HG02623 (cell line): ENCODE data around the gene HEPACAM2.

Source experiments
- ATAC-seq: cut with Tn5 transposase; IDR thresholded peaks from one replicate; pipeline ENCODE4 v1.9.1; 2021; ENCODE audit warnings: moderate library complexity; ENCODE audit not compliant: unreplicated experiment

The HEPACAM2 gene

DNA sequence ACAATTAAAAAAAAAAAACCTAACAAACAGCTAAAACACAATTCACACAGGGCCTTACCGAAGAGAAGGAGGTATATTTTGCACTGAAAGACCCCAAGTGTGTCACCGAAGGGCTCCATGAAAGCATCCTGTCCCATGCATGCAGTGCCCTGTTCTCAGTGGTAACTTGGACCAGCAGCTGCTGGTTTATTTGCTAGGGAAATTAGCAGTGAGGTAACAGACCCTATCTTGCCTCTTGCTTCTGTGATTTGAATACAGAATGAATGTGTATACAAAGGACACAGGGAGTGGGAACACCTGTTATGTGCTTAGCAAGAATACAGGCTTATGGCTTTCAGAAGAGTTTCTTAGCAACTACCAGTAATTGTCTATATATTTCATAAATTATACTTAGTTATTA lies at the start of gene HEPACAM2:
HEPACAM2 (minus strand) TSS at position 160 of the 400 bp plus-strand sequence.
- no peak for ATAC-seq

DNA sequence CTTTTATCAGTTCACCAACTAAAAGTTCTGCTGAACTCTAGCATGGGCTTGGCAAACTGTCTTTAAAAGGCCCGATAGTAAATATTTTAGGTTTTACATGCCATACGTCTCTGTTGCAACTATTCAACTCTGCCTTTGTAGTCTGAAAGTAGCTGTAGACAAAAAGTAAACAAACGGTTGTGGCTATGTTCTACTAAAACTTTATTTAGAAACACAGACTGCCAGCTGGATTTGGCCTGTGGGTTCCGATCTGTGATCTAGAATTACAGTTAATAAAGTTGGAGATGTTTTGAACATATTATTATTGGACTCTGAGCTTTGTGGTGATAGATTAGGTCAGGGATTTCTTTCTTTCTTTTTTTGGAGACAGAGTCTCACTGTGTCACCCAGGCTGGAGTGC lies 39.0 kb upstream of the HEPACAM2 start:
- ATAC-seq: no peak

DNA sequence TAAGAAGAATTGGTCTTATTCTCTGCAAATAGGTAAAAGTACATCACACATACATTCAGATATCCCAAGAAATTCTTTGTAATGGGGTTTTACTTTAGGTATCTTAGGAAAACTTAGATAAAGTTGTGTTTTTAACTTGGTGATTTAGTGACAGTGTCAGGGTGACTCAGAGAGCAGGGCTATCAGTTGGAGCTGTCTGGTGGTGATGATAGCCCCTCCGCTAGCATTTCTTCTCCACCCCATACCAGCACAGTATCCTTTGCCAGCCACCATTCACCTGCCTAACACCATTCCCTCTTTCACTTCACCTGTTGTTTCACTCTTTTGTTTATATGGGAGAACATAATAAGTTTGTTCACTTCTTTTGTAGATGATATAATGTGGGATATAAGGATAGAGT lies 36.3 kb upstream of the HEPACAM2 start:
- ATAC-seq: no peak

DNA sequence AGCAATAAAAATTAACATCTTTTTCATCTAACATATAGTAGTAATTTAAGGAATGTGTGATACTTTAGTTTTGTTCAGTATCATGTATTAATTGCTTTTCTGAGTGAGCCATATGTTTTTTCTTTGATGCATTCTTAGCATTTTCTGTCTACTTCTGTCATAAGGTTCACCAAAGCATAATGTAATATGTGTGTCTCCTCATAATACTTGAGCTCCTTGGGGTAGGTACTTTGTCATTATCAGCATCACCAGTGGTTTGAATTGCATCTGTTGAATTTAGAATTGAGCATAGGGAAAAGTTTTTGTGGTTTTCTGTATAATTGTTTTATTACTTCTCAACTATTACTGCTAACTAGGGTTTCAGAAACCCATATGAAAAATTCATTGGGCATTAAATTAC lies 32.4 kb upstream of the HEPACAM2 start:
- ATAC-seq: no peak

DNA sequence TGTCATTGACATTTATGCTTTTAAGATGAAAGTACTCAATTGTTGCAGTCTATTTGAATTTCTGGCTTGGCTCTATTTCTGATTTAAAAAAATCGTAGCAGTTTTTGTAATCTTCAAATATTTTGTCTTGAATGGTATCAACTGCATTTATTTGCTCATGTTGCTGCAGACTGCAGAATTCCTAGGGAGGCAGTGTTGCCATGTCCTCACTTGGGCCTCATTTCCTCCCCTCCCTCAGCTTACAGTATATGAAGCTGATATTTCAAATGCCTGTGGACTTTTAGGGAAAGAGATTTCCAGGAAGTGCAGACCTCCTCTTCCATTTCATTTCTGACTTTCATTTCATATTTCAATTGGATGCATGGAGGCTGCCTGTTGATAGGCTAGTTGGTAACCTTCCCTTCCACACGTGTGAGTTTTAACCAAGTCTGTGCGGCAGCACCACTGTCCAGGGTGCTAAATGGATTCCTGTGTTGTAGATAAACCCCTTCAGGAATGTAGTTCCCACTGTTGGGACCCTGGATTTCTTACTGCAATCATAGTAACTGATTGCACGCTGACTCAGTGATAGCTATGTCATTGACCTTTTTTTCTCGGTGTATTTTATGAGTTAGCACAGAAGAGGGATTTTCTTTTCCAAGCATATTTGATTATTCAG lies 23.4 kb upstream of the HEPACAM2 start:
- ATAC-seq: no peak

DNA sequence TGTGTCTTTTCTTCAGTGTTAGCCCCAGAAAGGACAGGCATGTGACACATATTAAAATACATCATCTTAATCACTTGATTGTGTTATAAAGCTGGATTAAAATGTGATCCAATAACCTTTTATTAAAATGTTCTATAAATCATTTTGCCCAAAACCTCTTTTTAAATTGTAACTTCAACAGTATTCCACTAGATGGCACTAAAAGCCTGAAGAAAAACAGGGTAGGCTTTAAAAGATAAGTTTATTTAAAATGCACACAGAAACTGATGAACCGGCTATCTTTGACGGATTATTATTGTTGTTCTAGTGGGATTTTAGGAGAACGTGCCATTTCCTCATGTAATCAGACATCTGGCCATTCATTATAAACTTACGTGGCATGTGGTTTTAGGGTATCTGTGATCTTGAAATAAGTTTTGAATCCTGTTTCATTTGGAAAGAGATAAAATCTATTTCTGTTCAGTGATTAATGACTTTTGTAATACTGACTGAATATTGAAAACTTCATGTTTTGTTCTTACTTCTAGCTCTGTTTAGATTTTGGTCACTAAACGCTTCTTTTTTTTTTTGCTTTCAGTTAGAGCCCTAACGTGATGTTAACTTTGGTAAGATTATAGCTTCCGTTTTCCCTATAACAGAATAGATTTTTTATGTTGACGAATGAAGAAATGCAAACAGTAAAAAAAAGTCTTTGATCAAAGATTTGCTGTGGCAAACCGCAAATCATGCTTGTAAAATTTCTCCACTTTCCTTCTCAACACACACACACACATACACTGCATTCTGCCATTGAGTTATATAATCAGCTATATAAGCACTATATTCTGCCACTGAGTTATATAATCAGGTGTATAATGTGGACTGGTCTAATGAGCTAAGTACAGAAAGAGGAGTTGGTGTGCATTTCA lies 19.5 kb upstream of the HEPACAM2 start:
- no peak for ATAC-seq

DNA sequence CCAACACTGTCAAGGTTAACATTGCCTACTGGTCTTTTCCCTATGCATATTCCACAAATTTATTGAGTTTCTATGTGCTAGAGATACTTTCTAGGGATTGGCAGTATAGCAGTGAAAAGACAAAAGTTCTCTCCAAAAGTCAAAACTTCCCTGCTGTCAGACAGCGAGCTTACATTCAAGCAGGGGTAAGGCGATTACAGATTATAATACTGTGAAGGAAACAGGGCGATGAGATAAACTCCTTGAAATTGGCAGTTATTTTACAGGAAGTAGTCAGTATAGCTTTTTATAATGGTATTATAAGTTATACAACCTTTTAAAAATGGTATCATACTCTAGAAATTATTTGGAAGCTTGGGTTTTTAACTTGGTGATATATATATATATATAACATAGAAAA lies 15.8 kb upstream of the HEPACAM2 start:
- ATAC-seq: no peak

DNA sequence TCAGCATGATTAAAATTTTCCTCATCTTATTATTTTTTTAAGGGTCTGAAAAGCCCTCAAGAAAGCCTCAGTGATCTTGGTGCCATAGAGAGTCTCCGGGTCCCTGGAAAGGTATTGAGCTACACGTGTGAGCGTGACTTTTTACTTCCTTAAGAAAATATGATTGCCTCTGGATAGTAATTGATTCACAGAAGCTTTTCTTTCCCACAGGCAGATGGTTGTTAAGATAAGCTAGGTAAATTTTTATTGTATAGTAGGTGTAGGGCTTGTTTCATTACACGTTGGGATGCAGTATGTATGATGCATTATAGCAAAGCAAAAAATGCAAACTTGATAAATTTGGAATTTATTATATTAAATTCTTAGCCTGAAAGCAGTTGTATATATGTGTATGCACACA lies 13.6 kb upstream of the HEPACAM2 start:
- ATAC-seq: no peak

DNA sequence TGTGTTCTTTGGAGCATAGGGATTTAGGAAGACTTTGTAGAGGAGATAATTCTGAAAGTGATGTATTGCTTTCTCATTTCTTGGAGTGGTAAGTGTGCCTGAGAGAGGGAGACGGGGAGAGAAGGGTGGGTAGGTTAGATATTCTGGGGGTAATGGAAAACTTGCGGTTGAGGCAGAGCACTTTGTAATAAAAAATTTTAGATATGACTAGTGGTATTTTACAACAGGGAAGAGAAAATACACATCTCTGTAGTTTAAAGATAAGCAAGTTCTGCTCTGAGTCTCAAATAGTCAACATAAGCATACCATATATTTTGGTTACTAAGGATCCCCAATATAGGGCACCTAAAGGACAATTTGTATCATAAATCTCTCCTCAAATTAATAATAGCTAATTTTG lies 12.5 kb upstream of the HEPACAM2 start:
- ATAC-seq: peak; percentile 66

DNA sequence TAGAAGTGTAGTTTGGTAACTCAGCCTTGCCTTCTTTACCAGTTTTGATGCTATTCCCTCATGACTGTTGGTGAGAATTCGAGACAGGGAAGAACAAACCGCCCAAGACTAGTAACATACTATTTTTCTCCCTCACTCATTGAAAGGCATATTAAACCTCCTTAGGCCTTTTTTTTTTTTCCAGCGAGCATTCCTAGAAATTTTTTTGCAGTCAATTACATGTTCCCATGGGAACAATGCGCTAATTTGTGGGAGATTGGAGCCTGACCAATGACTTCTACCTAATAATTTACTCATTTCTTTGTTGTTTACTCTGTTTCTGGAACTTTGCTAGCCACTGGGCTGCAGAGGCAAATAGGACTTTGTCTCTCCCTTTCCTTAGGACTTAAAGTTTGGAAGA lies 11.9 kb upstream of the HEPACAM2 start:
- ATAC-seq: no peak

DNA sequence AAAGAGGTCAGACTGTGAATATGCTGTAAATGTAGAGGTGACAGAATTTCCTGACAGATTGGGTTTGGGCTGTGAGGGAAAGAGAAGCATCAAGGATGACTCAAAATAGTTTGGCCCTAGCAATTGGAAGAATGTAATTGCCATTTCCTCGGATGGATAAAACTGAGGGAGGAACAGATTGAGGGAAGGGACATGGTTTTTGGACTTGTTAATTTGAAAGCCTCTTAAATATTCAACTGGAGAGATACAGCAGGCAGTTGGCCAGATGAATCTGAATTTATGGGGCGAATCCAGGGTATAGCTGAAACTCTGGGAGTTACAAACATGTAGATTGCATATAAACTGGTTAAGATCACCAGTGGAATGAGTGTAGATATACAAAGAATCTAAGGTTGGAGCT lies 9.3 kb upstream of the HEPACAM2 start:
- no peak for ATAC-seq

DNA sequence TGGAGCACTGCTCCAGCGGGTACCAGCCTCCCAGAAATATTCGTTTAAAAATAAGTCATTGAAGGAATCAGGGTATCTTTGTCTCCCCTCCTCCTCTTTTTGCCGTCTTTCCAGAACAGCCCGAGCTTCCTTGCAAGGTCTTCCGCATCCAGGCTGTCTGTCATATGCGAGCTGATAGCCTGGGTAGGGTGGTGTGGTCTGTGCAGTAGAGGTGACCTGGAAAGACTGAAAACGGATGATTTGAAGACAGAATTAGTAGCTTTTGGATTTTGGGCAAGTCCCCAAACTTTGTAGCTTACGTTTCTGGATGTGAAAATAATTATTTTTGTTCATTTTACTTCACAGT lies 6.4 kb upstream of the HEPACAM2 start:
- ATAC-seq: peak; percentile 3

DNA sequence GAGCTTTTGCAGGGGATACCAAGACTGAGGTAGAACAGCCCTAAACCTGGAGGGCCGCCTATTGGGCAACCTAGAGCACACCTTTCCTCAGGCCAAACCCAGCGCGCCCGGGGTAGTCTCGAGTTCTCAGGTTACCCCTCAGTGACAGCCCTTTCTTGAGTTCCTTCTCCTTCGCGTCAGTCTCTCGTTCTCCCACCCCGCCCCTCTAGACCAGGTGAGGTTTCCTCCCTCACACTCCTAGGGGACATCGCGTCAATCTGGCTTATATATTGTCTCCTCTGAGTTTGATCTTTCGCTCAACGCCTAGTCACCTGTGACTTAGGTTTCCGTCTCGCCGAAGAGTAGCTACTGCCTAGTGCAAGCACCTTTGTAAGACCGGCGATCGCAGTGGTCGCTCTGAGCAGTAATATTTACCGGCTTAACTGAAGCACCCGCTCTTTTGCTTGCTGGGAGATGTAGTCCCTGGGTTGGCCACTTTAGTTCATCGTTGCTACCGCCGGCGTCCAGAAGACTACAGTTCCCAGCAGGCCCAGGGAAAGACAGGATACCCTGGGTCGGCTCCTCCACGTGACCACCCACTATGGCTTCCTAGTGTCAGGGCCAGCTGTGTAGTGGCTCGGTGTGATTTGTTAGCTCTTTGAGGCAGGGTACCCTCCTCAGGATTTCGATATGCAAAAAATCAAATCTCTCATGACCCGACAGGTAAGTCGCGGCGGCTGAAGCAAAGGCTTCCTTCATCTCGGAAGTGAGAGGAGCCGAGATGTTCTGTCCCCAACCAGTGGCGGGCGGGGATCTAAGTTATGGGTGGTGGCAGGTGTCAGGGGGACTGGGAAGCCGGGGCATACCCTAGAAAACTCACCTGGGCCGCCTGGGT lies 5.8 kb upstream of the HEPACAM2 start, which contains the start of gene VPS50:
VPS50 (plus strand) TSS at position 568 of the 874 bp plus-strand sequence; CDS start at position 670, 102 bp downstream.
- peak; percentile 99 for ATAC-seq

DNA sequence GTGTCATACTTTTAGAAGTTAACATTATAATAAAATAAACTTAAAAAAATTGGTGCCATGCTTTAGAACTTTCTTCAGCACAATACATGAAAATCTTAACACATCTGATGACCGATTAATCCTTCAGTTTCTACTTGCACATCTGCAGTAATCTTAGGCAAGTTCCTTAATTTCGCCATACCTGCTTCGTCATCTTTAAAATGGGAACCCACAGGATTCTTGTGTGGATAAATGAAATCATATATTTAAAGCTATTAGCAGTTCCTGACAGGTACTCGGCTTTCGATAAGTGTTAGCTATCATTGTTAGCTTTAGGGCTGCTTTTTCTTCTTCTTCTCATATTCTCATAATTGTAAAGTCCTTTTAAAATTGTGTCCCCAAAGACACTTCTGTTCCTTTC lies 5.0 kb upstream of the HEPACAM2 start:
- ATAC-seq: no peak

DNA sequence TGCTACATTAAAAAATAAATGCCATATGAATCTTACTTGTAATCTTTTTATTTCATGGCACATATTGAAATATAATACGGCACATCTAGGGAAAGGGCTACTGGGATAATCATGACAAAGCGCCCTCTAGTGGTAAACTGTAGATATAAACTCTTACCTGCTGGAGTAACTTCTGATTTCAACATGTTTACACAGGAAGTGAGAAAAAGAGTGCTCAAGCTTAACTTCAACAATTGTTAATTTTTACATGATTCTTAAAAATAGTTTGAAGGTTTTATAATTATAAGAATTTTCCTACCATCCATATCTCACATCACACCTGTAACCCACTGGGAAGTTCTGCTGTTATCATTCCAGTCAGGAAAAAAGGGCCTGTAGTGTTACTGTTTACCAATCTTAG lies 2.0 kb upstream of the HEPACAM2 start:
- ATAC-seq: no peak

DNA sequence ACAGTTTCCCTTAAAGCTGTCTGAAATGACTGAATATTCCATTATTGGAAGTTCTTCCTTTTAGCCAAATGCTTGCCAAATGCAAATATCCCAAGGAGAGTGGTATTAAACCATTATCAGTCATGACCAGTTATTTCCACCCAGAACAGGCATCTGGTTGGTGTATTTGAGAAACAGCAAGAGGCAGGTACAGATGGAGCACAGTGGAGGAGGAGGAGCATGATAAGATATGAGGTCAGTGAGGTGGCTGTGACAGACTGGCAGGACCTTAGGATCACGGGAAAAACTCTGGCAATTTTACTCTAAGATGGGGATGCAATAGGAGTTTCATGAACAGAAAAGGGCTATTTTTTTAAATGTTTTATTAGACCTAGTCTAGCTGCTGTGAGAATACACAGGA lies 6.4 kb downstream of the HEPACAM2 start:
- ATAC-seq: no peak

DNA sequence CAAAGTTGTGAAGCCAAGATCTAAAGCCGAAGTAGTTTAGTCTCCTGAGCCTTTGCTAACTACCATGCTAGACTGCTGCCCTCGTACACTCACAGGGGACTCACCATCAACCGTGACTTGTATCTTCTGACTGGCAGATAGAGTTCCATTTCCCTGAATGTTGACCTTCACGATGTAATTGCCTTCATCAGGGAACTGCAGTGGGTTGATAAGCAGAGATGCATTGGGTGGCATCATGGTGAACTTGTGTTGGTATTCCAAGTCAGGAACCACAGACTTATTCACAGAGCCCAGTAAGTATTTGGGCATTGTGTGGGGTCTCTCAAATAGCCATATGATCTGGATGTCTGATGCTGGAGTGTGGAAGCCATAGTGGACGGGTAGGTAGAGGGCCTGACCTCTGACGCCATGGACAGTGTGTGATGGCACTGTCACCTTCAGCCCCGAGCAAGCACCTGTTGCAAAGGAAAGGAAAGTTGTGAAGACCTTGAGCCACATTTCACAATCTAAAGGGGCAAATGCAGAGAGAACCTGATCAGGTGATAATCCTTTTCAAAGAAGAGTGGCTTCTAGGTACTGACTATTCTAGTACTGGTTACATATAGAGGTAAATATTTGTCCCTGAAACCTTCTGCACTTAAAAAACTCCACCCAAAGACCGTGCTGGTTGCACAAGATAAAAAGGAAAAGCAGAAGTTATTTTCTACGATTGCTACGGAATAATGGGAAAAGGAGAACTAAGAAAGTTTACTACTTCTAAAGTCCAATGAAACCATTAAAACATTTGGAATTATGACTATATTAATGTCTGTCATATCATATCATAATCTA lies 7.1 kb downstream of the HEPACAM2 start:
- no peak for ATAC-seq

DNA sequence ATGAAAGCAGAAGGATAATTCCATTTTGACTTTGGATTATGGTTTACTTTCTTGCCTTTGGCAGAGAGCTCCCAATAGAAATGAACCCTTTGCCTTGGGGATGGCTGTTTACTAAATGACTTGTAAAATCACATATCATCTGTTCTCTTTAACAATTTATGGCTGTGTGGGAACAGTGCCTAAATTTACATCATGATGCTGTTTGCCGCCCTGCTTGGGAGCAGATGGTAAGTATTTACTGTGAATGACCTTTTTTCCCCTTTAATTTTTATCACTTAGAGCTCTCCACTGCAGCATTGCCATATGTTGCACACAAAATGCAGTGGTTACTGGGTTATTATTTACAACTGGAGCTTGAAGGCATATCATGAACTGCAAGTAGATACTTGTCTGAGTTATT lies 13.4 kb downstream of the HEPACAM2 start:
- ATAC-seq: no peak

DNA sequence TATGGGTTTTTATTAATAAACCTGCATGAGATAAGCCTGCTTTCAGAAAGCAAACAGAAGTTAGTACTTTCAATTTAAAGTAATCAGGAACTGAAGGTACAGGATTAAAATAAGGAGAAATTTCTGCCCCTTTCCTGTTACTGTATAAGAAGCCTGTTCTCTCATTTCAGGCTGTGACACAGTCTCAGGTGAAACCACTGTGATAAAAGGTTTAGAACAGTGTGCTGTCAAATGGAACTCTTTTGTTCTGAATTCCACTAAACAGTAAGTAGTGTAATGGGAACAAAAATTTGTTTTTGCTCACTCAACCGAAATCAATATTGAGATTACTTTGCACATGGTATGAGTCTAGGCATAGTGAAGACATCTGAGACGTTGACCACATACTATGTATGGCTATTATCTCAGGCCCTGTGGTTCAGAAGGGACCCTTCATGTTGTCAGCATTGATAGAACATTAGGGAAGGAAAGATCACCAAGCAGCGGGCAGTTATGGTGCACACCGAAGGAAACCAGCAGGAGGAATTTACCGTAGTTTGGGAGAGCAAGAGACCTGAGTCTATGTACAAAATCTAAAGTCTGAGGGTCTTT lies 14.9 kb downstream of the HEPACAM2 start:
- no peak for ATAC-seq

DNA sequence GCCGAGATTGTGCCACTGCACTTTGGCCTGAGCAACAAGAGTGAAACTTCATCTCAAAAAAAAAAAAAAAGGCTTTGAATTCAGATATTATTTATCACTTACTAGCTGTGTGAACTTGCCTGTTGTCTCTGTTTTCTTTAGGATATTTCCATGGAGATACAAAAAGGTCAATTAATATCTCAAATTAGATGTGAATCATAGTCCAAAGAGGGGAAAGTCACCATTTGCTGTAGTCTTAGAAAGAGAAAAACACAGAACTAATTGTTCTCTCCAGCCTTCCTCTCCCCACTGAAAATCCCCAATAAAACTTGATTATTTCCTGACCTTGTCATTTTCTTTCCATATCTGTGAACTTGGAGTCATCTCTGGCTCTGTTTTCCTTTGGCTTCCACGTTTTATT lies 21.2 kb downstream of the HEPACAM2 start:
- ATAC-seq: no peak
